ENCODE results near the gene C5orf22.

- TF ChIP-seq CTCF (IDR thresholded peaks at IDR 0.05; ENCODE audit: low read depth, low read length, poor library complexity, severe bottlenecking) (no peak), EZH2phosphoT487 (IDR thresholded peaks at IDR 0.05; ENCODE audit: borderline replicate concordance, low read length) (no peak)
These were observed 29.8 kb downstream of the C5orf22 start for GRCh38 chr5:31561946-31562345.

Data from DOHH2 (cell line).